Osteocyte (in vitro differentiated cells): Measurements from ENCODE around the gene NOL12. TPM values are rescaled to one million over a fixed set of nuclear protein-coding genes. Genes with fewer than 3 reads are reported as not detected.
A peak's percentile ranks its signal among the peaks of the same experiment; 100 is the strongest.

Source experiments
- DNase-seq: peaks from one replicate; pipeline ENCODE4 v3.0.0; 2021; ENCODE audit warnings: mixed read lengths; ENCODE audit not compliant: unreplicated experiment; ENCODE audit errors: extremely low spot score
- H3K27ac Mint-ChIP-seq: one replicate; pipeline ENCODE4 v1.8.0; 2021; ENCODE audit warnings: mild to moderate bottlenecking, mixed read lengths; ENCODE audit not compliant: unreplicated experiment
- H3K27me3 Mint-ChIP-seq: one replicate; pipeline ENCODE4 v1.8.0; 2021; ENCODE audit warnings: mixed read lengths; ENCODE audit not compliant: unreplicated experiment
- H3K36me3 Mint-ChIP-seq: one replicate; pipeline ENCODE4 v1.8.0; 2021; ENCODE audit warnings: mixed read lengths; ENCODE audit not compliant: unreplicated experiment
- H3K4me1 Mint-ChIP-seq: one replicate; pipeline ENCODE4 v1.8.0; 2021; ENCODE audit warnings: mixed read lengths; ENCODE audit not compliant: unreplicated experiment
- H3K4me3 Mint-ChIP-seq: one replicate; pipeline ENCODE4 v1.8.0; 2021; ENCODE audit warnings: mild to moderate bottlenecking, moderate library complexity, mixed read lengths; ENCODE audit not compliant: unreplicated experiment
- H3K9me3 Mint-ChIP-seq: one replicate; pipeline ENCODE4 v1.8.0; 2021; ENCODE audit warnings: mixed read lengths; ENCODE audit not compliant: unreplicated experiment
- CTCF ChIP-seq: fragments of 200-600 bp; sonication (generic); IDR thresholded peaks from 2 replicates; pipeline ENCODE4 v1.5.0; 2021; ENCODE audit warnings: antibody characterized with exemption, mild to moderate bottlenecking, moderate library complexity
- total RNA-seq: library from RNA; stranded (reverse); gene quantifications from 2 replicates; pipeline ENCODE4 v1.2.1, GENCODE V29; 2021

The NOL12 gene
- total RNA-seq, 1 donor from 2014 or later, result 22.7 TPM

- H3K36me3 Mint-ChIP-seq, result no peaks in the 10 kb centered on the region
- TF ChIP-seq CTCF, result no peak
- peaks cover 7% of the 10 kb centered on the region for H3K9me3 Mint-ChIP-seq
Observed at GRCh38 chr22:37725551-37726240, 39.6 kb downstream of the NOL12 start.

GRCh38 chr22:37726241-37726887 is 40.2 kb downstream of the NOL12 start:
- no peak overlapping the region for H3K27ac Mint-ChIP-seq
- H3K9me3 Mint-ChIP-seq, result peaks cover 7% of the 10 kb centered on the region
- TF ChIP-seq CTCF, result peak; percentile 16
- no peaks in the 10 kb centered on the region for H3K36me3 Mint-ChIP-seq
- no peak overlapping the region for H3K4me3 Mint-ChIP-seq
- H3K27me3 Mint-ChIP-seq, result no peaks in the 10 kb centered on the region
- no peak for DNase-seq
- H3K4me1 Mint-ChIP-seq, result peaks cover 8% of the 10 kb centered on the region

More at GRCh38 chr22:37725551-37726240, 39.6 kb downstream of the NOL12 start:
- H3K4me1 Mint-ChIP-seq, result peaks cover 8% of the 10 kb centered on the region
- no peak for DNase-seq
- H3K27ac Mint-ChIP-seq, result no peak overlapping the region
- H3K4me3 Mint-ChIP-seq, result no peak overlapping the region
- H3K27me3 Mint-ChIP-seq, result no peaks in the 10 kb centered on the region

DNA sequence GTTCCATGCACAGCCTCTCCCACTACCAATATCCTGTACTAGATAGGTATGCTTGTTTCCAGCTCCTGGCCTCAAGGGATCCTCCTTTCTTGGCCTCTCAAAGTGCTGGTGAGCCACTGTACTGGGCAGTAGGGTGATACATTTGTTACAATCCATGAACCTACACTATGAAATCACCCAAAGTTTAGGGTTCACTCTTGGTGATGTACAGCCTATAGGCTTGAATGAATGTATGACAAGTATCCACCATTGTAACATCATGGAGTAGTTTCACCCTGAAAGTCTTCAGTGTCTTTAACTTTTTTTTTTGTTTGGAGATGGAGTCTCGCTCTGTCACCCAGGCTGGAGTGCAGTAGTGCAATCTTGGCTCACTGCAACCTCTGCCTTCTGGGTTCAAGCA is 42.5 kb downstream of the NOL12 start:
- peaks cover 7% of the 10 kb centered on the region for H3K9me3 Mint-ChIP-seq
- H3K4me3 Mint-ChIP-seq, result no peak overlapping the region
- no peak overlapping the region for H3K27ac Mint-ChIP-seq
- H3K27me3 Mint-ChIP-seq, result no peaks in the 10 kb centered on the region
- H3K36me3 Mint-ChIP-seq, result no peaks in the 10 kb centered on the region
- H3K4me1 Mint-ChIP-seq, result peaks cover 8% of the 10 kb centered on the region
- TF ChIP-seq CTCF, result no peak
- no peak for DNase-seq

- Mint-ChIP-seq H3K4me1 (peaks cover 8% of the 10 kb centered on the region), H3K36me3 (no peaks in the 10 kb centered on the region), H3K27me3 (no peaks in the 10 kb centered on the region), H3K9me3 (no peaks in the 10 kb centered on the region), H3K27ac (no peak overlapping the region), H3K4me3 (no peak overlapping the region)
- no peak for DNase-seq
- TF ChIP-seq CTCF, result no peak
Observed at GRCh38 chr22:37731804-37732471, 45.8 kb downstream of the NOL12 start.
